H1 (cell line): Measurements from ENCODE around the gene NEUROD6. TPM values are rescaled to one million over a fixed set of nuclear protein-coding genes. Genes with fewer than 3 reads are reported as not detected.

Experiments
- BCL11A ChIP-seq, 2 experiments: IDR thresholded peaks; one replicate each; pipeline ENCODE4 v1.6.1; 2011; ENCODE audit warnings: low read depth in 2 of 2, low read length in 2 of 2, mild to moderate bottlenecking in 2 of 2
- GABPA ChIP-seq: IDR thresholded peaks from 2 replicates; pipeline ENCODE4 v1.6.1; 2011; ENCODE audit warnings: mild to moderate bottlenecking, low read length, moderate library complexity, borderline replicate concordance; ENCODE audit not compliant: insufficient read depth
- PHF8 ChIP-seq: fragments of 200-600 bp; sonication (generic); conservative IDR thresholded peaks from 2 replicates; pipeline ENCODE4 v1.7.1; 2012; ENCODE audit warnings: low read depth, mild to moderate bottlenecking, inconsistent platforms, low read length, moderate library complexity
- POLR2AphosphoS5 ChIP-seq: IDR thresholded peaks from 2 replicates; pipeline ENCODE4 v1.6.1; 2011; ENCODE audit warnings: low read depth, low read length
- RAD21 ChIP-seq, 2 experiments: IDR thresholded peaks in 1 of 2; conservative IDR thresholded peaks in 1 of 2; 2 replicates each; pipeline ENCODE4 v1.6.1; 2011; ENCODE audit warnings: low read depth in 2 of 2, low read length in 2 of 2, improper control_type of control experiment in 1 of 2, inconsistent platforms in 1 of 2, mild to moderate bottlenecking in 1 of 2, moderate library complexity in 1 of 2
- RNF2 ChIP-seq: fragments of 200-900, 300-1000 bp; sonication (generic); IDR thresholded peaks from 2 replicates; pipeline ENCODE4 v1.7.1; 2016; ENCODE audit warnings: borderline replicate concordance, low read depth, mild to moderate bottlenecking, antibody characterized with exemption, low read length; ENCODE audit not compliant: poor library complexity, severe bottlenecking; ENCODE audit errors: missing control alignments
- polyA plus RNA-seq, 7 experiments: library from polyadenylated mRNA; depleted of rRNA in 3 of 7; stranded (reverse) in 5 of 7; unstranded in 2 of 7; fragments of >200 nt in 5 of 7; fragments of 200-250 nt in 2 of 7; gene quantifications; 1 replicate in 5 of 7; 2 replicates in 1 of 7; 4 replicates in 1 of 7; pipeline versions ENCODE4 v1.2.1 to v1.2.3, GENCODE V29; 2011 to 2013; ENCODE audit warnings: missing spikeins in 2 of 7, mixed read lengths in 2 of 7
- total RNA-seq: library from RNA; stranded (reverse); fragmentation: NEBNext Ultra II Directional; extraction: Animal tissue kit (Norgen Biotek cat#: 25700); gene quantifications from 2 replicates; pipeline ENCODE4 v1.2.1, GENCODE V29; 2021
- TF ChIP-seq, protein P1 (sequence below): fragments of 300-600 bp; sonication (generic); IDR thresholded peaks from 2 replicates; pipeline ENCODE4 v1.7.1; 2012; ENCODE audit warnings: low read length, moderate library complexity, mild to moderate bottlenecking, inconsistent platforms; ENCODE audit not compliant: insufficient replicate concordance
- TF ChIP-seq, protein P2 (sequence below): IDR thresholded peaks from 2 replicates; pipeline ENCODE4 v1.6.1; 2011; ENCODE audit warnings: low read depth, mild to moderate bottlenecking, low read length; ENCODE audit not compliant: insufficient read depth
- TF ChIP-seq, protein P3 (sequence below): IDR thresholded peaks from 2 replicates; pipeline ENCODE4 v1.6.1; 2011; ENCODE audit warnings: low read length, improper control_type of control experiment

NEUROD6 gene
- total and polyA plus RNA-seq, 2 of the 8 experiments (the other 6 are each of a cell fraction or from before 2014, with no cell fraction given): not detected

DNA sequence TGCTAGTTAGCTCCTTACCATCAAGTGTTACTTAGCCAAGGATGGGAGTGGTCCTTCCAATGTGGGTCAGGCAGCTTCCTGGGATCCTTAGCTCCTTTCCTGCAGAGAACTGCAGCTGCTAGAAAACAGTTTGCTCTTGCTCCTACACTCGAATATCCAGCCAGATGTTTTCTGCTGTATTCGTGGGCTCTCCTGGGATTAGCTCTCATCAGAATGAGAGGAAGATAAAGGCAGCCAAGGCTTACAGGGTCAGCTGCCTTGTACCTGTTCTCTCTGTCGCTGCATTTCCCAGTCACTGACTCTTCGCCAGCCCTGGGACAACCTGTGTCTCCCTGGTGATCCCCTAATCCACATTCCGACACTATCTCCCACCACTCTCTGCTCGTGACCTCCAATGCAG, 29.0 kb downstream of the NEUROD6 start (continued):
- TF ChIP-seq, protein P1, sequence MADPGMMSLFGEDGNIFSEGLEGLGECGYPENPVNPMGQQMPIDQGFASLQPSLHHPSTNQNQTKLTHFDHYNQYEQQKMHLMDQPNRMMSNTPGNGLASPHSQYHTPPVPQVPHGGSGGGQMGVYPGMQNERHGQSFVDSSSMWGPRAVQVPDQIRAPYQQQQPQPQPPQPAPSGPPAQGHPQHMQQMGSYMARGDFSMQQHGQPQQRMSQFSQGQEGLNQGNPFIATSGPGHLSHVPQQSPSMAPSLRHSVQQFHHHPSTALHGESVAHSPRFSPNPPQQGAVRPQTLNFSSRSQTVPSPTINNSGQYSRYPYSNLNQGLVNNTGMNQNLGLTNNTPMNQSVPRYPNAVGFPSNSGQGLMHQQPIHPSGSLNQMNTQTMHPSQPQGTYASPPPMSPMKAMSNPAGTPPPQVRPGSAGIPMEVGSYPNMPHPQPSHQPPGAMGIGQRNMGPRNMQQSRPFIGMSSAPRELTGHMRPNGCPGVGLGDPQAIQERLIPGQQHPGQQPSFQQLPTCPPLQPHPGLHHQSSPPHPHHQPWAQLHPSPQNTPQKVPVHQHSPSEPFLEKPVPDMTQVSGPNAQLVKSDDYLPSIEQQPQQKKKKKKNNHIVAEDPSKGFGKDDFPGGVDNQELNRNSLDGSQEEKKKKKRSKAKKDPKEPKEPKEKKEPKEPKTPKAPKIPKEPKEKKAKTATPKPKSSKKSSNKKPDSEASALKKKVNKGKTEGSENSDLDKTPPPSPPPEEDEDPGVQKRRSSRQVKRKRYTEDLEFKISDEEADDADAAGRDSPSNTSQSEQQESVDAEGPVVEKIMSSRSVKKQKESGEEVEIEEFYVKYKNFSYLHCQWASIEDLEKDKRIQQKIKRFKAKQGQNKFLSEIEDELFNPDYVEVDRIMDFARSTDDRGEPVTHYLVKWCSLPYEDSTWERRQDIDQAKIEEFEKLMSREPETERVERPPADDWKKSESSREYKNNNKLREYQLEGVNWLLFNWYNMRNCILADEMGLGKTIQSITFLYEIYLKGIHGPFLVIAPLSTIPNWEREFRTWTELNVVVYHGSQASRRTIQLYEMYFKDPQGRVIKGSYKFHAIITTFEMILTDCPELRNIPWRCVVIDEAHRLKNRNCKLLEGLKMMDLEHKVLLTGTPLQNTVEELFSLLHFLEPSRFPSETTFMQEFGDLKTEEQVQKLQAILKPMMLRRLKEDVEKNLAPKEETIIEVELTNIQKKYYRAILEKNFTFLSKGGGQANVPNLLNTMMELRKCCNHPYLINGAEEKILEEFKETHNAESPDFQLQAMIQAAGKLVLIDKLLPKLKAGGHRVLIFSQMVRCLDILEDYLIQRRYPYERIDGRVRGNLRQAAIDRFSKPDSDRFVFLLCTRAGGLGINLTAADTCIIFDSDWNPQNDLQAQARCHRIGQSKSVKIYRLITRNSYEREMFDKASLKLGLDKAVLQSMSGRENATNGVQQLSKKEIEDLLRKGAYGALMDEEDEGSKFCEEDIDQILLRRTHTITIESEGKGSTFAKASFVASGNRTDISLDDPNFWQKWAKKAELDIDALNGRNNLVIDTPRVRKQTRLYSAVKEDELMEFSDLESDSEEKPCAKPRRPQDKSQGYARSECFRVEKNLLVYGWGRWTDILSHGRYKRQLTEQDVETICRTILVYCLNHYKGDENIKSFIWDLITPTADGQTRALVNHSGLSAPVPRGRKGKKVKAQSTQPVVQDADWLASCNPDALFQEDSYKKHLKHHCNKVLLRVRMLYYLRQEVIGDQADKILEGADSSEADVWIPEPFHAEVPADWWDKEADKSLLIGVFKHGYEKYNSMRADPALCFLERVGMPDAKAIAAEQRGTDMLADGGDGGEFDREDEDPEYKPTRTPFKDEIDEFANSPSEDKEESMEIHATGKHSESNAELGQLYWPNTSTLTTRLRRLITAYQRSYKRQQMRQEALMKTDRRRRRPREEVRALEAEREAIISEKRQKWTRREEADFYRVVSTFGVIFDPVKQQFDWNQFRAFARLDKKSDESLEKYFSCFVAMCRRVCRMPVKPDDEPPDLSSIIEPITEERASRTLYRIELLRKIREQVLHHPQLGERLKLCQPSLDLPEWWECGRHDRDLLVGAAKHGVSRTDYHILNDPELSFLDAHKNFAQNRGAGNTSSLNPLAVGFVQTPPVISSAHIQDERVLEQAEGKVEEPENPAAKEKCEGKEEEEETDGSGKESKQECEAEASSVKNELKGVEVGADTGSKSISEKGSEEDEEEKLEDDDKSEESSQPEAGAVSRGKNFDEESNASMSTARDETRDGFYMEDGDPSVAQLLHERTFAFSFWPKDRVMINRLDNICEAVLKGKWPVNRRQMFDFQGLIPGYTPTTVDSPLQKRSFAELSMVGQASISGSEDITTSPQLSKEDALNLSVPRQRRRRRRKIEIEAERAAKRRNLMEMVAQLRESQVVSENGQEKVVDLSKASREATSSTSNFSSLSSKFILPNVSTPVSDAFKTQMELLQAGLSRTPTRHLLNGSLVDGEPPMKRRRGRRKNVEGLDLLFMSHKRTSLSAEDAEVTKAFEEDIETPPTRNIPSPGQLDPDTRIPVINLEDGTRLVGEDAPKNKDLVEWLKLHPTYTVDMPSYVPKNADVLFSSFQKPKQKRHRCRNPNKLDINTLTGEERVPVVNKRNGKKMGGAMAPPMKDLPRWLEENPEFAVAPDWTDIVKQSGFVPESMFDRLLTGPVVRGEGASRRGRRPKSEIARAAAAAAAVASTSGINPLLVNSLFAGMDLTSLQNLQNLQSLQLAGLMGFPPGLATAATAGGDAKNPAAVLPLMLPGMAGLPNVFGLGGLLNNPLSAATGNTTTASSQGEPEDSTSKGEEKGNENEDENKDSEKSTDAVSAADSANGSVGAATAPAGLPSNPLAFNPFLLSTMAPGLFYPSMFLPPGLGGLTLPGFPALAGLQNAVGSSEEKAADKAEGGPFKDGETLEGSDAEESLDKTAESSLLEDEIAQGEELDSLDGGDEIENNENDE: no peak
- TF ChIP-seq, protein P2, sequence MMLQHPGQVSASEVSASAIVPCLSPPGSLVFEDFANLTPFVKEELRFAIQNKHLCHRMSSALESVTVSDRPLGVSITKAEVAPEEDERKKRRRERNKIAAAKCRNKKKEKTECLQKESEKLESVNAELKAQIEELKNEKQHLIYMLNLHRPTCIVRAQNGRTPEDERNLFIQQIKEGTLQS: no peak
- TF ChIP-seq POLR2AphosphoS5 (no peak), RNF2 (no peak), RAD21 (IDR thresholded peaks at IDR 0.05 in 1 of 2, conservative IDR thresholded peaks at IDR 0.05 in 1 of 2; ENCODE audit: low read depth in 2 of 2, low read length in 2 of 2) (no peak), PHF8 (no peak), GABPA (no peak), BCL11A (IDR thresholded peaks at IDR 0.05; ENCODE audit: low read depth in 2 of 2, low read length in 2 of 2) (no peak)
- TF ChIP-seq, protein P3, sequence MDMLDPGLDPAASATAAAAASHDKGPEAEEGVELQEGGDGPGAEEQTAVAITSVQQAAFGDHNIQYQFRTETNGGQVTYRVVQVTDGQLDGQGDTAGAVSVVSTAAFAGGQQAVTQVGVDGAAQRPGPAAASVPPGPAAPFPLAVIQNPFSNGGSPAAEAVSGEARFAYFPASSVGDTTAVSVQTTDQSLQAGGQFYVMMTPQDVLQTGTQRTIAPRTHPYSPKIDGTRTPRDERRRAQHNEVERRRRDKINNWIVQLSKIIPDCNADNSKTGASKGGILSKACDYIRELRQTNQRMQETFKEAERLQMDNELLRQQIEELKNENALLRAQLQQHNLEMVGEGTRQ: no peak
- TF ChIP-seq, all 59 proteins: peak for 0
